NB4 (cell line): ENCODE data around the gene GLIPR1L2.

Source experiments
- DNase-seq: peaks from one replicate; pipeline ENCODE4 v3.0.0; 2010; ENCODE audit warnings: low read depth
- H3K4me3 ChIP-seq: one replicate; pipeline ENCODE4 v1.5.1; 2011; ENCODE audit warnings: mild to moderate bottlenecking, low read depth, low read length, moderate library complexity
- CTCF ChIP-seq: IDR thresholded peaks from one replicate; pipeline ENCODE4 v1.5.1; 2012; ENCODE audit warnings: low read depth, low read length
- MAX ChIP-seq: IDR thresholded peaks from 2 replicates; pipeline ENCODE4 v1.6.1; 2011; ENCODE audit warnings: low read depth, low read length
- MYC ChIP-seq: IDR thresholded peaks from 2 replicates; pipeline ENCODE4 v1.6.1; 2011; ENCODE audit warnings: low read depth, low read length
- POLR2A ChIP-seq: IDR thresholded peaks from 2 replicates; pipeline ENCODE4 v1.6.1; 2011; ENCODE audit warnings: mild to moderate bottlenecking; ENCODE audit not compliant: insufficient read length; ENCODE audit errors: extremely low read depth

GLIPR1L2 gene

GRCh38 chr12:75404231-75404630 lies 13.3 kb downstream of the GLIPR1L2 start:
- no peak for DNase-seq
- no peak for TF ChIP-seq POLR2A
- TF ChIP-seq MAX, result no peak
- TF ChIP-seq CTCF, result no peak
- no peak for TF ChIP-seq MYC
- no peak overlapping the region for H3K4me3 ChIP-seq

- TF ChIP-seq MYC (no peak), CTCF (no peak), POLR2A (no peak), MAX (no peak)
- no peak for DNase-seq
- no peak overlapping the region for H3K4me3 ChIP-seq
Observed at GRCh38 chr12:75407683-75408082, 16.8 kb downstream of the GLIPR1L2 start.

GRCh38 chr12:75409830-75410229 lies 18.9 kb downstream of the GLIPR1L2 start:
- DNase-seq, result no peak
- no peak for TF ChIP-seq MAX
- no peak for TF ChIP-seq POLR2A
- no peak overlapping the region for H3K4me3 ChIP-seq

- TF ChIP-seq CTCF (no peak), MAX (no peak), MYC (no peak)
- DNase-seq, result no peak
- H3K4me3 ChIP-seq, result no peak overlapping the region
Observed at GRCh38 chr12:75414671-75415070, 23.8 kb downstream of the GLIPR1L2 start.

GRCh38 chr12:75419841-75420240 lies 29.0 kb downstream of the GLIPR1L2 start:
- no peak for DNase-seq
- TF ChIP-seq MYC, result no peak
- no peak for TF ChIP-seq CTCF
- TF ChIP-seq POLR2A, result no peak
- no peak for TF ChIP-seq MAX
- no peak overlapping the region for H3K4me3 ChIP-seq

- no peak for TF ChIP-seq MYC
- TF ChIP-seq CTCF, result no peak
- TF ChIP-seq MAX, result no peak
- no peak for TF ChIP-seq POLR2A
- H3K4me3 ChIP-seq, result no peak overlapping the region
- DNase-seq, result no peak
Observed at GRCh38 chr12:75427491-75427890, 36.6 kb downstream of the GLIPR1L2 start.
